ENCODE measurements around the gene ZNF467. TPM values are rescaled to one million over a fixed set of nuclear protein-coding genes. Genes with fewer than 3 reads are reported as not detected.

ZNF467 gene
- total RNA-seq, 1 donor from 2014 or later: 2.1 TPM

- H3K36me3 ChIP-seq (ENCODE audit: control insufficient read depth in 3 of 3, insufficient read depth in 3 of 3, low read length in 3 of 3): peaks cover 30 to 46% (median 36%) of the 10 kb centered on the region in 3 donors
- no peak overlapping the region for H3K4me3 ChIP-seq (ENCODE audit: low read length in 3 of 3)
- no peaks in the 10 kb centered on the region for H3K27me3 ChIP-seq (ENCODE audit: control insufficient read depth in 3 of 3, insufficient read depth in 3 of 3, low read length in 3 of 3)
- no peaks in the 10 kb centered on the region for H3K9me3 ChIP-seq (ENCODE audit: control insufficient read depth in 3 of 3, low read length in 3 of 3)
- H3K9ac ChIP-seq (ENCODE audit: low read depth in 1 of 3, low read length in 3 of 3): peak overlapping the region in 1 of 3 donors; percentile 50
- H3K27ac ChIP-seq (ENCODE audit: low read depth, low read length): no peak overlapping the region
- peaks cover 26 to 36% (median 29%) of the 10 kb centered on the region in 3 donors for H3K4me1 ChIP-seq (ENCODE audit: control insufficient read depth in 3 of 3, insufficient read depth in 3 of 3, low read length in 3 of 3)
Observed at GRCh38 chr7:149728491-149729375, 44.7 kb downstream of the ZNF467 start.

GRCh38 chr7:149727899-149728476, 45.4 kb downstream of the ZNF467 start:
- H3K36me3 ChIP-seq (ENCODE audit: control insufficient read depth in 3 of 3, insufficient read depth in 3 of 3, low read length in 3 of 3): peaks cover 35 to 44% (median 37%) of the 10 kb centered on the region in 3 donors
- H3K27ac ChIP-seq (ENCODE audit: low read depth, low read length): no peak overlapping the region
- H3K4me1 ChIP-seq (ENCODE audit: control insufficient read depth in 3 of 3, insufficient read depth in 3 of 3, low read length in 3 of 3): peaks cover 26 to 36% (median 29%) of the 10 kb centered on the region in 3 donors
- H3K27me3 ChIP-seq (ENCODE audit: control insufficient read depth in 3 of 3, insufficient read depth in 3 of 3, low read length in 3 of 3): no peaks in the 10 kb centered on the region
- peak overlapping the region in 1 of 3 donors; percentile 22 for H3K4me3 ChIP-seq (ENCODE audit: low read length in 3 of 3)
- H3K9me3 ChIP-seq (ENCODE audit: control insufficient read depth in 3 of 3, low read length in 3 of 3): no peaks in the 10 kb centered on the region
- H3K9ac ChIP-seq (ENCODE audit: low read depth in 1 of 3, low read length in 3 of 3): peak overlapping the region in 1 of 3 donors; percentile 57

- no peak overlapping the region for H3K27ac ChIP-seq (ENCODE audit: low read depth, low read length)
- peaks cover 26 to 36% (median 29%) of the 10 kb centered on the region in 3 donors for H3K4me1 ChIP-seq (ENCODE audit: control insufficient read depth in 3 of 3, insufficient read depth in 3 of 3, low read length in 3 of 3)
- no peaks in the 10 kb centered on the region for H3K27me3 ChIP-seq (ENCODE audit: control insufficient read depth in 3 of 3, insufficient read depth in 3 of 3, low read length in 3 of 3)
- no peaks in the 10 kb centered on the region for H3K9me3 ChIP-seq (ENCODE audit: control insufficient read depth in 3 of 3, low read length in 3 of 3)
- no peak overlapping the region for H3K4me3 ChIP-seq (ENCODE audit: low read length in 3 of 3)
- H3K9ac ChIP-seq (ENCODE audit: low read depth in 1 of 3, low read length in 3 of 3): peak overlapping the region in 1 of 3 donors; percentile 57
- peaks cover 35 to 48% (median 38%) of the 10 kb centered on the region in 3 donors for H3K36me3 ChIP-seq (ENCODE audit: control insufficient read depth in 3 of 3, insufficient read depth in 3 of 3, low read length in 3 of 3)
Observed at GRCh38 chr7:149727053-149727898, 46.1 kb downstream of the ZNF467 start.

GRCh38 chr7:149725916-149726315, 47.5 kb downstream of the ZNF467 start:
- H3K9ac ChIP-seq (ENCODE audit: low read depth in 1 of 3, low read length in 3 of 3): no peak overlapping the region
- H3K4me1 ChIP-seq (ENCODE audit: control insufficient read depth in 3 of 3, insufficient read depth in 3 of 3, low read length in 3 of 3): peaks cover 29 to 40% (median 31%) of the 10 kb centered on the region in 3 donors
- no peaks in the 10 kb centered on the region for H3K9me3 ChIP-seq (ENCODE audit: control insufficient read depth in 3 of 3, low read length in 3 of 3)
- no peaks in the 10 kb centered on the region for H3K27me3 ChIP-seq (ENCODE audit: control insufficient read depth in 3 of 3, insufficient read depth in 3 of 3, low read length in 3 of 3)
- H3K36me3 ChIP-seq (ENCODE audit: control insufficient read depth in 3 of 3, insufficient read depth in 3 of 3, low read length in 3 of 3): peaks cover 45 to 59% (median 48%) of the 10 kb centered on the region in 3 donors
- no peak overlapping the region for H3K4me3 ChIP-seq (ENCODE audit: low read length in 3 of 3)
- no peak overlapping the region for H3K27ac ChIP-seq (ENCODE audit: low read depth, low read length)

- H3K9me3 ChIP-seq (ENCODE audit: control insufficient read depth in 3 of 3, low read length in 3 of 3): no peaks in the 10 kb centered on the region
- no peaks in the 10 kb centered on the region for H3K27me3 ChIP-seq (ENCODE audit: control insufficient read depth in 3 of 3, insufficient read depth in 3 of 3, low read length in 3 of 3)
- H3K27ac ChIP-seq (ENCODE audit: low read depth, low read length): no peak overlapping the region
- peaks cover 46 to 61% (median 48%) of the 10 kb centered on the region in 3 donors for H3K36me3 ChIP-seq (ENCODE audit: control insufficient read depth in 3 of 3, insufficient read depth in 3 of 3, low read length in 3 of 3)
- H3K9ac ChIP-seq (ENCODE audit: low read depth in 1 of 3, low read length in 3 of 3): no peak overlapping the region
- H3K4me1 ChIP-seq (ENCODE audit: control insufficient read depth in 3 of 3, insufficient read depth in 3 of 3, low read length in 3 of 3): peaks cover 31 to 40% (median 33%) of the 10 kb centered on the region in 3 donors
- H3K4me3 ChIP-seq (ENCODE audit: low read length in 3 of 3): no peak overlapping the region
Observed at GRCh38 chr7:149725426-149725821, 48.0 kb downstream of the ZNF467 start.

- Histone ChIP-seq H3K36me3 (ENCODE audit: control insufficient read depth in 3 of 3, insufficient read depth in 3 of 3, low read length in 3 of 3) (peaks cover 46 to 61% (median 48%) of the 10 kb centered on the region in 3 donors), H3K4me1 (ENCODE audit: control insufficient read depth in 3 of 3, insufficient read depth in 3 of 3, low read length in 3 of 3) (peaks cover 33 to 43% (median 35%) of the 10 kb centered on the region in 3 donors), H3K4me3 (ENCODE audit: low read length in 3 of 3) (no peak overlapping the region), H3K27ac (ENCODE audit: low read depth, low read length) (no peak overlapping the region), H3K9me3 (ENCODE audit: control insufficient read depth in 3 of 3, low read length in 3 of 3) (no peaks in the 10 kb centered on the region), H3K27me3 (ENCODE audit: control insufficient read depth in 3 of 3, insufficient read depth in 3 of 3, low read length in 3 of 3) (no peaks in the 10 kb centered on the region), H3K9ac (ENCODE audit: low read depth in 1 of 3, low read length in 3 of 3) (peak overlapping the region in 2 of 3 donors; percentile 25 to 33)
Observed at GRCh38 chr7:149724661-149725425, 48.5 kb downstream of the ZNF467 start.

- H3K36me3 ChIP-seq (ENCODE audit: control insufficient read depth in 3 of 3, insufficient read depth in 3 of 3, low read length in 3 of 3): peaks cover 43 to 60% (median 48%) of the 10 kb centered on the region in 3 donors
- no peak overlapping the region for H3K27ac ChIP-seq (ENCODE audit: low read depth, low read length)
- peaks cover 33 to 43% (median 38%) of the 10 kb centered on the region in 3 donors for H3K4me1 ChIP-seq (ENCODE audit: control insufficient read depth in 3 of 3, insufficient read depth in 3 of 3, low read length in 3 of 3)
- H3K9ac ChIP-seq (ENCODE audit: low read depth in 1 of 3, low read length in 3 of 3): no peak overlapping the region
- H3K27me3 ChIP-seq (ENCODE audit: control insufficient read depth in 3 of 3, insufficient read depth in 3 of 3, low read length in 3 of 3): no peaks in the 10 kb centered on the region
- no peaks in the 10 kb centered on the region for H3K9me3 ChIP-seq (ENCODE audit: control insufficient read depth in 3 of 3, low read length in 3 of 3)
- H3K4me3 ChIP-seq (ENCODE audit: low read length in 3 of 3): no peak overlapping the region
Observed at GRCh38 chr7:149723795-149724495, 49.4 kb downstream of the ZNF467 start.

GRCh38 chr7:149723082-149723767, 50.2 kb downstream of the ZNF467 start:
- Histone ChIP-seq H3K27me3 (ENCODE audit: control insufficient read depth in 3 of 3, insufficient read depth in 3 of 3, low read length in 3 of 3) (no peaks in the 10 kb centered on the region), H3K4me3 (ENCODE audit: low read length in 3 of 3) (no peak overlapping the region), H3K36me3 (ENCODE audit: control insufficient read depth in 3 of 3, insufficient read depth in 3 of 3, low read length in 3 of 3) (peaks cover 38 to 52% (median 42%) of the 10 kb centered on the region in 3 donors), H3K27ac (ENCODE audit: low read depth, low read length) (no peak overlapping the region), H3K9me3 (ENCODE audit: control insufficient read depth in 3 of 3, low read length in 3 of 3) (no peaks in the 10 kb centered on the region), H3K9ac (ENCODE audit: low read depth in 1 of 3, low read length in 3 of 3) (no peak overlapping the region), H3K4me1 (ENCODE audit: control insufficient read depth in 3 of 3, insufficient read depth in 3 of 3, low read length in 3 of 3) (peaks cover 28 to 39% (median 35%) of the 10 kb centered on the region in 3 donors)

Data from skeletal muscle tissue (tissue), 4 donors.